Adrenal gland (tissue), 12 donors: ENCODE data around the gene NPEPL1. TPM values are rescaled to one million over a fixed set of nuclear protein-coding genes. Genes with fewer than 3 reads are reported as not detected.

Experiments used
- DNase-seq, 7 donors: peaks; one replicate each; pipeline ENCODE4 v3.0.0-alpha.2; 2019 to 2020
- H3K27ac ChIP-seq, 5 donors: fragments of 200-600 bp; sonication (generic) in 4 of 5; 1 replicate in 3 of 5; 2 replicates in 2 of 5; pipeline versions ENCODE4 v1.5.1 to v1.8.0; 2016 to 2020; ENCODE audit warnings: mild to moderate bottlenecking in 1 of 5
- H3K27me3 ChIP-seq: fragments of 200-600 bp; 2 replicates; pipeline ENCODE4 v1.8.0; 2021
- H3K36me3 ChIP-seq, 2 donors: fragments of 200-600 bp; replicated peaks in 1 of 2; 1 replicate in 1 of 2; 2 replicates in 1 of 2; pipeline versions ENCODE4 v1.5.1 to v1.8.0; 2018 to 2022
- H3K4me1 ChIP-seq, 2 donors: fragments of 200-600 bp; replicated peaks in 1 of 2; 1 replicate in 1 of 2; 2 replicates in 1 of 2; pipeline versions ENCODE4 v1.5.1 to v1.8.0; 2018 to 2021
- H3K4me3 ChIP-seq, 4 donors: fragments of 200-600 bp; sonication (generic) in 3 of 4; one replicate each; pipeline ENCODE4 v1.5.1; 2016 to 2018
- H3K9me3 ChIP-seq, 3 donors: fragments of 200-600 bp; sonication (generic) in 1 of 3; replicated peaks in 1 of 3; 1 replicate in 2 of 3; 2 replicates in 1 of 3; pipeline versions ENCODE4 v1.5.1 to v1.8.0; 2016 to 2021
- CTCF ChIP-seq, 6 experiments: fragments of 450-650 bp in 4 of 6; fragments of 200-600 bp in 2 of 6; sonication (generic) in 1 of 6; IDR thresholded peaks; 1 replicate in 5 of 6; 2 replicates in 1 of 6; pipeline versions ENCODE4 v1.5.1 to v1.8.0; 2016 to 2021; ENCODE audit warnings: antibody characterized with exemption in 6 of 6, mild to moderate bottlenecking in 2 of 6, moderate library complexity in 1 of 6
- POLR2A ChIP-seq, 2 donors: fragments of 450-650 bp; IDR thresholded peaks; one replicate each; pipeline ENCODE4 v1.6.1; 2017; ENCODE audit warnings: antibody characterized with exemption in 2 of 2, mild to moderate bottlenecking in 2 of 2, moderate library complexity in 1 of 2
- WGBS, 4 donors: extraction: QIAGEN DNeasy Blood & Tissue Kit in 2 of 4; methylation state at CpG; one replicate each; pipeline versions ENCODE4 v1.1.5 to v1.1.7; 2013 to 2017; 5-methylcytosine and 5-hydroxymethylcytosine counted together
- intact Hi-C, 2 donors: fragments of 100-400 bp; cut with DNase I; formaldehyde crosslinking; loops; one replicate each; pipeline versions ENCODE4 v1.14.1 to v1.15.0; 2022 to 2023
- polyA plus RNA-seq, 3 donors: library from polyadenylated mRNA; stranded (reverse); fragments of 200-250 nt in 2 of 3; fragments of 350-450 nt in 1 of 3; fragmentation: Illumina TruSeq in 1 of 3; extraction: RNeasy Lipid Tissue Mini Kit (QIAGEN cat#74804) in 1 of 3; gene quantifications; one replicate each; pipeline ENCODE4 v1.2.3, GENCODE V29; 2013 to 2014
- total RNA-seq, 9 donors: library from RNA; depleted of rRNA in 4 of 9; stranded (reverse); fragments of >200 nt in 4 of 9; fragments of 120-200 nt in 1 of 9; fragmentation: NEBNext Ultra II Directional in 1 of 9; extraction: Animal tissue kit (Norgen Biotek cat#: 25700) in 1 of 9; gene quantifications; one replicate each; pipeline versions ENCODE4 v1.1.0 to v1.2.4, GENCODE V29; 2013 to 2023
- donor health status: healthy with polysubstance abuse.
- donor health status: Bipolar disorder and iron deficiency.
- donor health status: DM: yes; HTN: yes; CAD: no.
- donor health status: DM: no; HTN: no; CAD: no.
- donor health status: DM: no; HTN: no; CAD: no.
- donor health status: DM: yes; HTN: yes; CAD: no.

NPEPL1 gene
- total and polyA plus RNA-seq, 12 donors: 9.3 to 158 (median 35.2) TPM

- TF ChIP-seq CTCF (IDR thresholded peaks at IDR 0.05) (no peak), POLR2A (IDR thresholded peaks at IDR 0.05) (no peak)
Observed at GRCh38 chr20:58700823-58701222, 8.2 kb downstream of the NPEPL1 start.

GRCh38 chr20:58701431-58702160, 9.0 kb downstream of the NPEPL1 start:
- H3K4me1 ChIP-seq: no peaks in the 10 kb centered on the region
- no peak overlapping the region for H3K27ac ChIP-seq
- intact Hi-C loops: no loop called here
- no peaks in the 10 kb centered on the region for H3K9me3 ChIP-seq
- TF ChIP-seq CTCF (IDR thresholded peaks at IDR 0.05) (no peak), POLR2A (IDR thresholded peaks at IDR 0.05) (no peak)
- H3K4me3 ChIP-seq: no peak overlapping the region
- peak in 5 of 7 donors; percentile 5 to 41 (median 11) for DNase-seq
- H3K36me3 ChIP-seq: peaks cover 0 to 78% of the 10 kb centered on the region in 2 donors
- 92 to 96% (median 92%) methylated on average over 21 to 29 of the region's 29 CpGs for WGBS, 4 donors
- H3K27me3 ChIP-seq: no peaks in the 10 kb centered on the region

More at GRCh38 chr20:58700823-58701222, 8.2 kb downstream of the NPEPL1 start:
- WGBS, 4 donors: 80 to 93% (median 91%) methylated on average over 3 to 11 of the region's 11 CpGs
- Histone ChIP-seq H3K27me3 (no peaks in the 10 kb centered on the region), H3K36me3 (peaks cover 0 to 86% of the 10 kb centered on the region in 2 donors), H3K9me3 (no peaks in the 10 kb centered on the region), H3K4me1 (no peaks in the 10 kb centered on the region), H3K27ac (no peak overlapping the region), H3K4me3 (no peak overlapping the region)
- DNase-seq: peak in 4 of 7 donors; percentile 4 to 13 (median 6)
- intact Hi-C loops: no loop called here

- intact Hi-C loops: no loop called here
- no peak overlapping the region for H3K27ac ChIP-seq
- no peak for TF ChIP-seq CTCF (IDR thresholded peaks at IDR 0.05)
- TF ChIP-seq POLR2A (IDR thresholded peaks at IDR 0.05): no peak
- no peaks in the 10 kb centered on the region for H3K4me1 ChIP-seq
- no peaks in the 10 kb centered on the region for H3K9me3 ChIP-seq
- WGBS, 4 donors: 92 to 99% (median 94%) methylated on average over 8 to 9 of the region's 9 CpGs
- H3K27me3 ChIP-seq: no peaks in the 10 kb centered on the region
- peaks cover 0 to 73% of the 10 kb centered on the region in 2 donors for H3K36me3 ChIP-seq
- peak in 3 of 7 donors; percentile 9 to 43 (median 11) for DNase-seq
- H3K4me3 ChIP-seq: no peak overlapping the region
Observed at GRCh38 chr20:58702161-58702510, 9.5 kb downstream of the NPEPL1 start.

- no peaks in the 10 kb centered on the region for H3K27me3 ChIP-seq
- 94 to 97% (median 95%) methylated on average over 28 of the region's 28 CpGs for WGBS, 4 donors
- no peak overlapping the region for H3K27ac ChIP-seq
- intact Hi-C loops: no loop called here
- no peaks in the 10 kb centered on the region for H3K9me3 ChIP-seq
- no peaks in the 10 kb centered on the region for H3K4me1 ChIP-seq
- DNase-seq: peak in 3 of 7 donors; percentile 6 to 47 (median 15)
- peaks cover 0 to 64% of the 10 kb centered on the region in 2 donors for H3K36me3 ChIP-seq
- peak in 1 of 6 experiments; percentile 8 for TF ChIP-seq CTCF (IDR thresholded peaks at IDR 0.05)
- no peak for TF ChIP-seq POLR2A (IDR thresholded peaks at IDR 0.05)
- H3K4me3 ChIP-seq: no peak overlapping the region
Observed at GRCh38 chr20:58702859-58703648, 10.5 kb downstream of the NPEPL1 start.
